Measurements from ENCODE around the gene DAD1.
"Not testable (repeated sequence)": the region's sequence is repeated elsewhere in the genome, so short reads cannot be mapped to it uniquely, and the experiment has no call there.

The DAD1 gene

GRCh38 chr14:22566266-22566665 lies 22.8 kb downstream of the DAD1 start:
- DNase-seq: not testable (repeated sequence)

- DNase-seq: no peak
Measured at GRCh38 chr14:22565391-22565945, 23.6 kb downstream of the DAD1 start.

DNA sequence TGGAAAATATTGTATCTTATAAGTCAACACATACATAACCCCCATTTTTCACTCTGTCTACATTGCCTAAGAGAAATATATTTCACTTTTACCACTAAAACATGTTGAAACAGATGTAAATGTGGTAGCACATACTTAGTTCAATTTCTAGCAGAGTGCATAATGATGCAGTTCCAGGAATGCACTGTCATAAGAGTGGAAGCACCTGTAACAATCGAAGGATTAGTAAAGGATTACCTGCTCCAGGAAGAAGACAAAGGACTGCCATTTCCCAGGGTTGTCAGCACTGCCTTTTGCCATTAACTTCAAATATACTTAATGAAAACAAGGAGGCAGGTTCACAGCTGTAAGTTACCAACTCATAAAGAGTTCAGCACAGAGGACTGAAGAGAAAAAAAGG lies 24.6 kb downstream of the DAD1 start:
- DNase-seq: no peak

DNA sequence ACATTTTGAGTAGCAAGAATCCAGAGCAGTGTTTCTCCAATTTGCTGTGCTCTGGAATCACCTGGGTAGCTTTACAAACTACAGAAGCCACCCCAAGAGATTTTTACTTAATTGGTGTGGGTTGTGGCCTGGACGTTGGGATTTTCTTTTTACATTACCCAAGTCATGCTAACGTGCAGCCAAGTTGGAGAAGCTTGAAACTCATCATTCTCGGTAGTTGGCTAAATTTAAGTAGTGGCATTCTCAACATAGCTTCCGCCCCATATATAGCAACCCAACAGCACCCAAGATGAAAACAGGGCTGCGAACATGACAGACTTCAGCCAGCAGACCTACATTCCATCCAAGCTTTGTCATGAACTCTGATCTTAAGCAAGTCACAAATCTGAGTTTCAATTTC lies 25.0 kb downstream of the DAD1 start:
- no peak for DNase-seq

DNA sequence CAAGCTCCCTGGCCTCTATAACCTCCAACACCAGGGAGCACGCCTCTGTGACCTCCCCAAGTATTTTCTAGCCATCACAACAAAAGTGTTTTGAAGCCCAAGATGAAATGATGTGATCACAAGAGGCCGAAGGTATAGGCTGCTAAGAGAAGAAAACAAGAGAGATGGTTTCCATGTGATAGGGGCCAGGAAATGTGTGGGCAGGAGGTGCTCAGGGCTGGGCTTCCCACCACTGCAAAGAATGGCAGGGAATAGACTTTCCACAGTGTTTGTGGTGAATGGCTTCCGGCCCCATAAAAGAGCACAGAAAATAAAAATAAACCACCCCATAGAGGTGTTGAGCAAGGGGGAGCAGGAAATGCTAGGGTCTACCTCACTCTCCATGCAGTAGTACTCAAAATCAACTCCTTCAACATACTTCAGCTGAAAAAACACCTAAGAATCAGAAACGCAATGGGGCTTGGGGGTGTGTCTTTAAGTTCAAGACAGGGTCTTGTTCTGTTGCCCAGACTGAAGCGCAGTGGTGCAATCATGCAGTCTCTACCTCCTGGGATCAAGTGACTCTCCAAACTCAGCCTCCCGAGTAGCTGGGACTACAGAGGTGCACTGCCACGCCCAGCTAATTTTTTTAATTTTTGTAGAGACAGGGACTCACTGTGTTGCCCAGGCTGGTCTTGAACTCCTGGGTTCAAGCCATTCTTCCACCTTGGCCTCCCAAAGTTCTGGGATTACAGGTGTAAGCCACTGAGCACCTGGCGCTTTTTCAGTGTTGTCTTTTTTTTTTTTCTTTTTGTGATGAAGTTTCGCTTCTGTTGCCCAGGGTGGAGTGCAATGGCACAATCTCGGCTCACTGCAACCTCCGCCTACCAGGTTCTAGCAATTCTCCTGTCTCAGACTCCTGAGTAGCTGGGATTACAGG lies 27.1 kb downstream of the DAD1 start:
- DNase-seq: no peak

GRCh38 chr14:22561366-22561660 lies 27.7 kb downstream of the DAD1 start:
- no peak for DNase-seq

DNA sequence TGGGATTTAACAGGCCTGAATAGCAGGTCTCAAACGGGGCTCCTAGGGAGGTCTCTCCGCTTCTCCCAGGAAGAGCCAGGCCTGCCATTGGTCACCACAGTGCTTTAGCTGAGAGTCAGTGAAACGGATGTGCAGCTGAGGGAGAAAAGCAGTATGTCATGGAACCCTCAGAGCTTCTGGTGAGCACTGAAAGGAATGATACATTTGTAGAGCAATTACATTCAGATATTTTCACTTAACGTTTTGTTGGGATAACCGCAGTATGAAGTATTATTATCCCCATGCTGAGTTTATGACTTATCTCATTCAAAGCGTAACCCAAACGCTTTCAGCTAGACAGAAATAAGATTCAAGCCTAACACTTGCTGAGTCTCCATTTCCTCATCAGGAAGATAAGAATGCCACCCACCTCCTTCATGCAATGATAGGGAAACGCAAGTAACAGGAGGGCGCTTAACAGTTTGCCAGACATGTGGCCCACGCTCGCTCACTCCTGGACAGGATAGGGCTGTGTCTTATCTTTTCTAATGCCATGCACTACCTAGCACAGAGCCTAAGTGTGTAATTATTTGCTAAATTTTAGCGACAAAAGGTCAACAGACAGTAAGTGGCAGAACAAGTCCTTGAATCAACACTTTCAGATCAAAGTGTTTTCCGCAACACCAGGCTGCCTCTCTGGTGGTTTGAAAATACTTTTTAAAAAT lies 28.2 kb downstream of the DAD1 start:
- no peak for DNase-seq

- no peak for DNase-seq
Measured at GRCh38 chr14:22559041-22559440, 30.0 kb downstream of the DAD1 start.

DNA sequence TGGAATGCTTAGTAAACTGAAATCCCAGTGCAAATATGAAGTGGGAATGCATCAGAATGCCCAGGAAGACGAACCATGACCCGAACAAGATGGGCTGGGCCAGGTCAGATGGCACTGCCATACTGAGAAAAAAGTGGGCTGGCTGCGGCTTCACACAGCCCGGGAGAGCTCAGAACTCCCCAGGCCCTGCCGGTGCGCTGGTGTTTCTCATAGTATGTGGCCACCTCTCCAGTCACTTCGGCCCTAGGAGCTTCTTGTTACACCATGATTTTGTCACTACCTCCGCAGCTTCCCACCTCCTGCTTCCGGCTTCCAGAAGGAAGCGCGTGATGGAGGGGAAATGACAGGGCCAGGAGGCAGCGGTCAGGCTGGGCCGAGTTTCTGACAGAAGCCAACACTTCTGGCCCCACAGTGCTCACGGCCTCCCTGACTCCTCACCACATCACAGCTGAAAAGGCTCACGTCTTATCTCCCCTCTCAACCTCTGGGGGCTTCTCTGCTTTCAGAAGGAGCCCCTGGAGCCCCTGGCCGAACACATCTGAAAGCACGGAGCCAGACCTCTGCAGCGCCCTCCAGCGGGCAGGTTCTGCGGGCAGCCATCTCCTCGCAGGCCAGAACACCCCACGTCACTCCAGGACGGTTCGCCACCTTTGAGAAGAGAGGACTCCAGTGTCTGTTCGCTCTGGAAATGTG lies 30.7 kb downstream of the DAD1 start:
- DNase-seq: no peak

- no peak for DNase-seq
Measured at GRCh38 chr14:22557846-22558220, 31.2 kb downstream of the DAD1 start.

- DNase-seq: peak; percentile 51
Measured at GRCh38 chr14:22556990-22557623, 31.9 kb downstream of the DAD1 start.

GRCh38 chr14:22556021-22556989 lies 32.7 kb downstream of the DAD1 start:
- DNase-seq: no peak

- no peak for DNase-seq
Measured at GRCh38 chr14:22555384-22556011, 33.5 kb downstream of the DAD1 start.

- no peak for DNase-seq
Measured at GRCh38 chr14:22554498-22555383, 34.3 kb downstream of the DAD1 start.

DNA sequence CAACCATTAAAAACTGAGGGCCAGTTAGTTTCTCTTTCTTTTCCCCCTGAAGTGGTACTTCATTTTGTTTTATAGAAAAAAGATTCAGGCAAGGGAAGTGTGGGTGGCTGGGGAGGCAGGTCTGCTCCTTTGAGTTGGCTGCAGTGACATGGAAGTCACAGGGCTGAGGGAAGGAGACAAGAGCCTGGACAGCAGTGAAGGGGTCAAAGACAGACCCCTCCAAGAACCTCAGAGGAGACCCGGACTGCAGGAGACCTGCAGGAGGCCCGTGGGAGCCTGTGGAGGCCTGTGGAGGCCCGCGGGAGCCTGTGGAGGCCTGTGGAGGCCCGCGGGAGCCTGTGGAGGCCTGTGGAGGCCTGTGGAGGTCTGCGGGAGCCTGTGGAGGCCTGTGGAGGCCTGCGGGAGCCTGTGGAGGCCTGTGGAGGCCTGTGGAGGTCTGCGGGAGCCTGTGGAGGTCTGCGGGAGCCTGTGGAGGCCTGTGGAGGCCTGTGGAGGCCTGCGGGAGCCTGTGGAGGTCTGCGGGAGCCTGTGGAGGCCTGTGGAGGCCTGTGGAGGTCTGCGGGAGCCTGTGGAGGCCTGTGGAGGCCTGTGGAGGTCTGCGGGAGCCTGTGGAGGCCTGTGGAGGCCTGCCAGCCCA lies 35.0 kb downstream of the DAD1 start:
- DNase-seq: not testable (repeated sequence)

DNA sequence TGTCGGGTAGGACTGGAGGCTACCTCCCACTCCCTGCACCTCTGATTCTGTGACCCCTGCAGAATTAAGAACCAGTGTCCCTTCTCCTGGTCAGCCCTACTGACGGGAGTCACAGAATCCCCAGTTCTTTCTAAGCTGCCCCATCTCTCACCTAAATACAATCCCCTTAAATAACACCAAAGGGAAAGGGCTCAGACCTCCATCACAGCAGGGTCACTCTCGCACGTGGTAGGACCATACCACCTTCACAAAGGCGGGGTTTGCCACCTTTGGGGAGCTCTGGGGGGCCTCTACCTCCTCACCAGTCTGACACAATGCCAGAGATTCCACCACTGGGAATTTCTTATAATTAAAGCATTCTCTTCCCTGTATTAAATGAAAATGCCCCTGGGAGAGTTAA lies 35.6 kb downstream of the DAD1 start:
- no peak for DNase-seq

DNA sequence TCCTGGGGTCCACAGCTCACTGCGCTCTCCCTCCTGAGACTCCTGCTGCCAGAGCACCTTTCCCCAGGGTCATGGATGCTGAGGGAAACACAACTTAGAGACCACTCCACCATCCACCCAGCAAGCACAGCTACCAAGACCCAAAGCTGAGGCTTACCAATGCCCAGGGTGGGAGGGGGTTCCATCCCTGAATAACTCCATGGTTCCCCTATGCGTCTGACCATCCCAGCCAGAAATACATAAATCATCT lies 36.3 kb downstream of the DAD1 start:
- DNase-seq: no peak

DNA sequence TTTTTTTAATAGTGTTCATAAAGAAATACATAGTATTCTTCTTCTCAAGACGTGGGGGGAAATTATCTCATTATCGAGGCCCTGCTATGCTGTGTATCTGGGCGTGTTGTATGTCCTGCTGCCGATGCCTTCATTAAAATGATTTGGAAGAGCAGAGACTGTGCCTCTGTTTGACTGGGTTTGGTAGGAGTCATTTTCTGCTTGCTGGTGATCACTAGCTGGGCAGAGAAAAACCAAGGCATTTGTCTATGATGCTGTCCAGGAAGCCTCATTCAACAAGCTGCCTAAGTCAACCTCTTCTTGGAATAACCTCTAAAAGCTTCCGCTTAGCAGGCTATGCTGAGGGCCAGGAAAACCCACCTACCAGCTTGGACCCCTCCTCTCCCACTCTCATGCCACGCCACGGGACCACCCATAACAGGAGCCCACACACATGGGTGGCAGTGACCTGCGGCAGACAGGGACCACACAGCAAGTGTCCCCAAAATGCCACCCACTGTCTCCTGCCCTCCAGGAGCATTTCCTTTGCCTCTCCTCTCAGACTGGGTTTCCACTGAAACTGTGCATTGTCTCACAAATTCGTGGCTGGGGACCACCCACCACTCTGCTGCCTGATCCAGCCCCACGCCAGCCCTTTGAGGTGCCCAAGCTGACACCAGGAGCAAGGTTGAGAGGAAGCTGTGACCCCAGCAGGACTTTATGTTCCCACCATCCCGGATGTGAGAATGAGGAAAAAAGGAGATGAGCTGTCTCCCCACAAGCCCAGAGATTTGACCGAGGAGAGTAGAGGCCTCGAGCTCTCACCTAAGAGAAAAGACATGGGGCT lies 36.8 kb downstream of the DAD1 start:
- DNase-seq: no peak

GRCh38 chr14:22551605-22551997 lies 37.4 kb downstream of the DAD1 start:
- DNase-seq: no peak
